Activated CD4-positive, alpha-beta memory T cell treated with anti-CD3 and anti-CD28 coated beads for 36 hours (primary cell): ENCODE data around the gene TELO2. TPM values are rescaled to one million over a fixed set of nuclear protein-coding genes. Genes with fewer than 3 reads are reported as not detected.

ENCODE experiments used
- CTCF ChIA-PET: fragments of 350-600 bp; sonication (Branson Sonifier 250); formaldehyde crosslinking; loops from one replicate; lab custom pipeline; 2021; ENCODE audit warnings: antibody characterized with exemption, inconsistent platforms; lab: Charles Lee
- POLR2A ChIA-PET: fragments of 350-600 bp; sonication (Branson Sonifier 250); formaldehyde crosslinking; loops from one replicate; lab custom pipeline; 2021; ENCODE audit warnings: antibody characterized with exemption; lab: Charles Lee
- DNase-seq: peaks from one replicate; pipeline ENCODE4 v3.0.0-alpha.2; 2020
- H3K27ac Mint-ChIP-seq: one replicate; pipeline ENCODE4 v1.8.0; 2021; ENCODE audit warnings: mixed read lengths
- H3K27me3 Mint-ChIP-seq: one replicate; pipeline ENCODE4 v1.8.0; 2021; ENCODE audit warnings: mixed read lengths
- H3K36me3 Mint-ChIP-seq: one replicate; pipeline ENCODE4 v1.8.0; 2021; ENCODE audit warnings: mixed read lengths
- H3K4me1 Mint-ChIP-seq: one replicate; pipeline ENCODE4 v1.8.0; 2021; ENCODE audit warnings: low read depth, mixed read lengths
- H3K4me3 Mint-ChIP-seq: one replicate; pipeline ENCODE4 v1.8.0; 2021; ENCODE audit warnings: mild to moderate bottlenecking, mixed read lengths
- H3K9me3 Mint-ChIP-seq: one replicate; pipeline ENCODE4 v1.8.0; 2021; ENCODE audit warnings: mixed read lengths
- intact Hi-C: fragments of 100-400 bp; cut with micrococcal nuclease; formaldehyde crosslinking; loops from one replicate; pipeline ENCODE4 v1.15.1; 2023
- total RNA-seq, 2 experiments: library from RNA; stranded (reverse); gene quantifications; one replicate each; pipeline ENCODE4 v1.2.3, GENCODE V29; 2021

Gene TELO2
- total RNA-seq, 2 experiments from 2014 or later: 62.6 to 63.2 TPM

DNA sequence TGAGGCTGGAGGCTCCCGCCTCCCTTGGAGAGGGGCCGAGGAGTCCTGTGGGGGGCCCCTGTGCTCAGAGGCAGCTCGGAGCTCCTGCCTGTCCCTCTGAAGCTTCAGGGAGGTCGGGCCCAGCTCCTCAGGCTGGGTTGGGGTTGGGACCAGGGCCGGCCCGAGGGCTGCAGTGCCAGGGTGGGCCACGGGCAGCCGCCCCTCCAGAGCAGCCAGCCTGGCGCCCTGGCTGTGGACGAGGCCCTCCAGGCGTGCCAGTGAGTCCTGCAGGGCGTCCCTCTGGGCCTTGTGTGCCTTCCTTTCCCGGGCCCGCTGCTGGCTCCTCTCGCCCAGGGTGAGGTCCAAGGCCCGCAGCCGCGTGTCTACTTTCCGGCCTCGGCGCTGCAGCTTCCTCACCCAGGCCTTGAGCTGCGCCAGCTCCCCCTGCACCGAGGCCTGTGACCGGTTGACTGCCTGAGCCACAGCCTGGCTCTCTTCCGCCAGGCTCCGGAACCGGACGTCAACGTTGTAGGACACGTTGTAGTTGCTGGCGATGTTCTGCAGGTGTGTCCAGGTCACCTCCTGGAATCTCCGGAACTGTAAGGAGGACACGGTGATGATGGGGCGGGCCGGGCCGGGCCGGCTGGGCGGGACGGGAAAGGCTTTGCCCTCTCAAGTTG lies 5.6 kb upstream of the TELO2 start:
- DNase-seq: no peak
- Mint-ChIP-seq H3K36me3 (no peaks in the 10 kb centered on the region), H3K4me3 (no peak overlapping the region), H3K27me3 (no peaks in the 10 kb centered on the region), H3K27ac (no peak overlapping the region), H3K4me1 (peaks cover 3% of the 10 kb centered on the region), H3K9me3 (no peaks in the 10 kb centered on the region)
- ChIA-PET POLR2A (no interaction called here), CTCF (no interaction called here)
- intact Hi-C loops: no loop called here

DNA sequence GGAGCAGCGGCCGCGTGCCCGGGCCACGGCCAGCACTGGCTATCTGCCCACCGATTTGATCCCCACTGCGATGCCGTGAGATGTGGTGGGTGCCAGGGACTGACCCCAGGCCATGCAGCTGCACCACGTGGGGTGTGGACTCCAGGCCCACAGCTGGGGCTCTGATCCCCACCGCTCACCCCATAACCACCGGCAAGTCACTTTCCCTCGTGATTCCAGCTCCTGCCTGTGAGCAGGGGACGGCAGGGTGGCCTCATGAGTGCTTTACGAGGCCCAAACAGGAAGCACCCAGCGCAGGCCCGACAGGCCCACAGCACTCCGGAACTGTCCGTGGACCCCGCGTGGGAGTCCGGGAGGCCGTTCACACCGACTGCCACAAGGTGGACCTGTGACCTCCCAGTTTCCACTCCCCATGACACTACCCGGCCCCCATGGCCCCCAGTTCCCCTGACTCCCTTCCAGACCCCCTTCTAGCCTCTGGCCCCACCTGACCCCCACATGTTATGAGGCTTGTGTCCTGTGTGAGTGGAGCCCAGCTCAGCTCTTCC lies 5.0 kb upstream of the TELO2 start:
- POLR2A ChIA-PET: no interaction called here
- Mint-ChIP-seq H3K27ac (no peak overlapping the region), H3K27me3 (no peaks in the 10 kb centered on the region), H3K36me3 (no peaks in the 10 kb centered on the region), H3K9me3 (no peaks in the 10 kb centered on the region), H3K4me1 (peaks cover 8% of the 10 kb centered on the region), H3K4me3 (no peak overlapping the region)
- CTCF ChIA-PET: no interaction called here
- intact Hi-C loops: no loop called here
- DNase-seq: no peak

DNA sequence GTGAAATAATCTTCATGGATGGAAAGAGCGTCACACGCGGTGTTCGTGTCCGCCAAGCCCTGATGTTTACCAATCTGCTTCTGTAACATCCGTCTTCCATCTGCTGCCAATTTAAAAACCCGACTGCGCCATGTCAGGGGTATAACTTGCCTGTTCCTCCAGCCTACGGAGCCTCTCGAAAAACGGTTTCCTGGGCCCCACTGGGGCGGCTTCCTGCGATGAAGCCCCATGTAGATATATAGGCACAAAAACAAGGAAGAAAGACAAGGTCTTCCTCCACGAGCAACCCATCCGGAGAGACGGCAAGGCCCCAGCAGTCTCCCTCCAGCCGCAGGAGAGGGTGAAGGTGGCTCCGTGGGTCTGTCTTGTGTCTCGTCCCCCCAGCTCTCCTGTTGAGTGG lies 4.5 kb upstream of the TELO2 start, which contains the start of gene PTX4:
Gene PTX4 (minus strand): TSS at position 326 of the 400 bp plus-strand sequence. CDS start 35 bp downstream, at position 291.
- DNase-seq: no peak
- Mint-ChIP-seq H3K4me3 (no peak within 1 kb of the TSS), H3K36me3 (no peaks in the 10 kb centered on the region), H3K4me1 (peaks cover 8% of the 10 kb centered on the region), H3K9me3 (no peaks in the 10 kb centered on the region), H3K27me3 (no peaks in the 10 kb centered on the region), H3K27ac (no peak within 1 kb of the TSS)
- CTCF ChIA-PET: no interaction called here
- POLR2A ChIA-PET: no interaction called here
- intact Hi-C loops: no loop called here

DNA sequence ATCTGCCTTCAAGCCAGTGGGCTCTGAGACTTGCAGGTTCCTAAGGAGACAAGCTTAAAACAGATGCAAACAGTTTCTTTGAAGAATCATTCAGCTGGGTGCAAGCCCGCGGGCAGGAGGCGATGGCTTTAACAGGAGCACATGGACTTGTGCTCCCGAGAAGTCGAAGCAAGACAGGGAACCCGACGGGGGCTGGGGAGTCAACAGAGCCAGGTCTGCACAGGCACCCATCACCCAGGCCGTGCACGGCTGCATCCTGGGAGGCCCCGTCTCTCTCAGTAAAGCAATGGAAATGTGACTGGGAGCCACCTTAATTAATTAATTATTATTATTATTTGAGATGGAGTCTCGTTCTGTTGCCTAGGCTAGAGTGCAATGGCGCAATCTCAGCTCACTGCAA lies 4.1 kb upstream of the TELO2 start:
- POLR2A ChIA-PET: no interaction called here
- DNase-seq: no peak
- intact Hi-C loops: no loop called here
- no peaks in the 10 kb centered on the region for H3K36me3 Mint-ChIP-seq
- H3K27me3 Mint-ChIP-seq: no peaks in the 10 kb centered on the region
- no peaks in the 10 kb centered on the region for H3K9me3 Mint-ChIP-seq
- H3K4me3 Mint-ChIP-seq: no peak overlapping the region
- peaks cover 10% of the 10 kb centered on the region for H3K4me1 Mint-ChIP-seq
- no peak overlapping the region for H3K27ac Mint-ChIP-seq
- CTCF ChIA-PET: no interaction called here

DNA sequence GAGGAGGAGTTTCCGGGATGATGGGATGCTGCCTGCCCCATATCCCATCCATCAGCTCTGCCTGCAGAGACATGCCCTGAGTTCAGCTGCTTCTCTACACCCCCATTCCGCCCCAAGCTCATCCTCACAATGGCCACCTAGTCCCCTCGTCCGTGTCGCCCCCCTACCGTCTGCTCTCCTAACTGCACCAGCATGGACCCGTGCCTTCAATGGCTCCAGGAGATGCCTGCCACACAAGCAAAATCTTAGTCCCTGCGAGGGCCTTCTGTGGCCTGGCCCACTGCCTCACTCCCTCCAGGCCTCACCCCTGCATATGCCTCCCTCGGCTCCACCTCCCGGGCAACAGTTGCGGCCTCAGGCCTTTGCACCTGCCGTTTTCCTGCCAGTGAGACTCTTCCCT lies 1.8 kb upstream of the TELO2 start:
- H3K27me3 Mint-ChIP-seq: no peaks in the 10 kb centered on the region
- H3K4me3 Mint-ChIP-seq: no peak overlapping the region
- H3K27ac Mint-ChIP-seq: no peak overlapping the region
- ChIA-PET POLR2A (interaction anchor here (1.1 kb wide), 1 partner anchor 16 kb away, joined by 3 read pairs; no protein-coding TSS in a partner anchor), CTCF (no interaction called here)
- peaks cover 15% of the 10 kb centered on the region for H3K4me1 Mint-ChIP-seq
- no peak for DNase-seq
- intact Hi-C loops: loop anchor here (5.0 kb wide), 1 partner anchor 41 kb away; the partner anchor contains the start of gene TMEM204
- no peaks in the 10 kb centered on the region for H3K9me3 Mint-ChIP-seq
- peaks cover 11% of the 10 kb centered on the region for H3K36me3 Mint-ChIP-seq

GRCh38 chr16:1492082-1492922 lies 858 bp upstream of the TELO2 start:
- Mint-ChIP-seq H3K27me3 (no peaks in the 10 kb centered on the region), H3K4me1 (peaks cover 15% of the 10 kb centered on the region), H3K4me3 (peak overlapping the region; percentile 87), H3K36me3 (peaks cover 18% of the 10 kb centered on the region), H3K27ac (peak overlapping the region; percentile 93), H3K9me3 (no peaks in the 10 kb centered on the region)
- ChIA-PET POLR2A (interaction anchor here (0.8 to 2.6 kb wide), 5 partner anchors 17 to 214 kb away, joined by 3 to 14 read pairs (median 3); partner anchors contain the start of genes MAPK8IP3 and UQCC4), CTCF (no interaction called here)
- intact Hi-C loops: loop anchor here (5.0 kb wide), 1 partner anchor 40 kb away; the partner anchor contains the start of gene TMEM204
- no peak for DNase-seq

DNA sequence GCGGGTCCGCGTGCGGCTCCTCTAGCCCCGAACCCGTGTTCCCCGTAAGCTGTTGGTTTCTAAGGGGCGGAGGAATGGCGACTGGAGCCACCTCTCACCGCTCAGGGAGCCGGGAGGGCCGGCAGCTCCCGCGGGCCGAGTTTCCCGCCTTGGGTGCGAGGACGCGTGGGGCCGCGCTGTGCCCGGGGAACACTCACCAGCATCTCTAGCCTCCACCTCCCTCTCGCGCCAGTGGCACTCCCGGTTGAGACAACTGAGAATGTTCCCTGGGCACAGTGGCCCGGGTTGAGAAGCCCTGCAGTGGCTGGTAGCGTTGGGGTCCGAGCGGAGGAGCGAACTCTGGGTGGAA lies 560 bp downstream of the TELO2 start:
- peaks cover 15% of the 10 kb centered on the region for H3K4me1 Mint-ChIP-seq
- CTCF ChIA-PET: interaction anchor here (0.7 to 1.8 kb wide), 2 partner anchors 40 to 130 kb away, joined by 3 to 6 read pairs; partner anchors contain the start of gene TMEM204

GRCh38 chr16:1494129-1494640 lies 1.0 kb downstream of the TELO2 start:
- POLR2A ChIA-PET: interaction anchor here (2.6 kb wide), 1 partner anchor 74 kb away, joined by 14 read pairs; the partner anchor contains the start of gene UQCC4
- H3K36me3 Mint-ChIP-seq: peaks cover 21% of the 10 kb centered on the region

More for the DNA sequence above, 560 bp downstream of the TELO2 start:
- intact Hi-C loops: loop anchor here (1.0 to 5.0 kb wide), 2 partner anchors 39 to 73 kb away; partner anchors contain the start of genes TMEM204 and UQCC4
- DNase-seq: peak; percentile 33
- peak overlapping the region; percentile 87 for H3K4me3 Mint-ChIP-seq
- no peaks in the 10 kb centered on the region for H3K9me3 Mint-ChIP-seq
- POLR2A ChIA-PET: interaction anchor here (2.6 kb wide), 1 partner anchor 73 kb away, joined by 14 read pairs; the partner anchor contains the start of gene UQCC4
- peak overlapping the region; percentile 62 for H3K27ac Mint-ChIP-seq
- peaks cover 21% of the 10 kb centered on the region for H3K36me3 Mint-ChIP-seq
- H3K27me3 Mint-ChIP-seq: no peaks in the 10 kb centered on the region

DNA sequence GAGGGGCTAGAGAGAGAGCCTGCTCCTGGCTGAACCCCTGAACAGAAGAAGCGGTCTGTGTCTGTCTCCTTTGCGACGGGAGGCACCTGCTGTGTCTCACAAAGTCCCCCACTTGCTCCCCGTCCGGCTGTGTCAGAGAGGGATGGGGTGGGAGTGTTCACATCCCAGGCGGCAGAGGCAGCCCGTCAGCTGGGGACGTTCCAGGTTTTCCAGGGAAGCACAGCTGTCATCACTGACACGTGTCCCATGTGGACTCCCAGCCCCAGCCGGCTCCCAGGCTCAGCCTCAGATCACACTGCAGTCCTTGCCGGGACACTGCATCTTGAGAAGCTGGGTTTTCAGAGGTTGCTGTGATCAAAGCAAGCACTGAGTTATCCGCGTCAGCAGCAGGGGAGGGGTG lies 1.6 kb downstream of the TELO2 start:
- no peaks in the 10 kb centered on the region for H3K9me3 Mint-ChIP-seq
- H3K27me3 Mint-ChIP-seq: no peaks in the 10 kb centered on the region
- ChIA-PET POLR2A (no interaction called here), CTCF (interaction anchor here (0.6 to 1.8 kb wide), 2 partner anchors 131 to 212 kb away, joined by 3 to 6 read pairs; no protein-coding TSS in a partner anchor)
- H3K27ac Mint-ChIP-seq: no peak overlapping the region
- H3K4me3 Mint-ChIP-seq: peak overlapping the region; percentile 87
- peaks cover 21% of the 10 kb centered on the region for H3K36me3 Mint-ChIP-seq
- peaks cover 15% of the 10 kb centered on the region for H3K4me1 Mint-ChIP-seq
- intact Hi-C loops: loop anchor here (5.0 kb wide), 1 partner anchor 38 kb away; the partner anchor contains the start of gene TMEM204
- DNase-seq: no peak

More at GRCh38 chr16:1494129-1494640, 1.0 kb downstream of the TELO2 start:
- intact Hi-C loops: loop anchor here (5.0 kb wide), 1 partner anchor 38 kb away; the partner anchor contains the start of gene TMEM204
- CTCF ChIA-PET: interaction anchor here (1.8 kb wide), 1 partner anchor 131 kb away, joined by 6 read pairs; no protein-coding TSS in a partner anchor
- Mint-ChIP-seq H3K27ac (peak overlapping the region; percentile 62), H3K4me3 (peak overlapping the region; percentile 87), H3K4me1 (peaks cover 15% of the 10 kb centered on the region), H3K27me3 (no peaks in the 10 kb centered on the region), H3K9me3 (no peaks in the 10 kb centered on the region)
- peak; percentile 24 for DNase-seq

DNA sequence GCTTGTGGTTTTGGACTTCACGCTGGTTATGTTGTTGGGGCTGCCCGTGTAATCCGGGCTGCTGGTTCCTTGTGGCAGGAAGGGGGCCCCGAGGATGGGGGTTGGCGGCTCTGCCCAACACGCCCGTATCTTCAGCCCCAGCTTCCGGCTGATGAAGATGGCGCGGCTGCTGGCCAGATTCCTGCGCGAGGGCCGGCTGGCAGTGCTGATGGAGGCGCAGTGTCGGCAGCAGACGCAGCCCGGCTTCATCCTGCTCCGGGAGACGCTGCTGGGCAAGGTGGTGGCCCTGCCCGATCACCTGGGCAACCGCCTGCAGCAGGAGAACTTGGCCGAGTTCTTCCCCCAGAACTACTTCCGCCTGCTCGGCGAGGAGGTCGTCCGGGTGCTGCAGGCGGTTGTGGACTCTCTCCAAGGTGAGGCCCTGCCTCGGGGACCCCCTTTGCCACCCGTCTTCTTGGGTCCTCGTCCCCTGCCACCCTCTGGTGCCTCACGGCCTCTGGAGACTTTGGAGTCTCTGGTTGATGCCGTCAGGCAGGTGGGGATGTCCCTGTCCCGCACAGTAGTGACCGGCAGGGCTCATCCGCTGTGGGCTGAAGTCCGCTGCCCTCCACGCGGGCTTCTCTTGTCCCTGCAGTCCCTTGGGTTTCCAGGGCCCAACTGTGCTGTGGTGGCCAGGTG lies 2.2 kb downstream of the TELO2 start:
- ChIA-PET POLR2A (no interaction called here), CTCF (interaction anchor here (0.6 kb wide), 1 partner anchor 211 kb away, joined by 3 read pairs; no protein-coding TSS in a partner anchor)
- peaks cover 15% of the 10 kb centered on the region for H3K4me1 Mint-ChIP-seq
- no peak overlapping the region for H3K27ac Mint-ChIP-seq
- H3K4me3 Mint-ChIP-seq: no peak overlapping the region
- DNase-seq: no peak
- no peaks in the 10 kb centered on the region for H3K27me3 Mint-ChIP-seq
- no peaks in the 10 kb centered on the region for H3K9me3 Mint-ChIP-seq
- H3K36me3 Mint-ChIP-seq: peaks cover 21% of the 10 kb centered on the region
- intact Hi-C loops: no loop called here

- no peak for DNase-seq
- Mint-ChIP-seq H3K9me3 (no peaks in the 10 kb centered on the region), H3K36me3 (peaks cover 21% of the 10 kb centered on the region), H3K27me3 (no peaks in the 10 kb centered on the region), H3K4me1 (peaks cover 15% of the 10 kb centered on the region), H3K27ac (no peak overlapping the region), H3K4me3 (no peak overlapping the region)
- intact Hi-C loops: loop anchor here (2.0 kb wide), 1 partner anchor 15 kb away; no protein-coding TSS in a partner anchor
- POLR2A ChIA-PET: no interaction called here
- CTCF ChIA-PET: no interaction called here
These were observed 2.7 kb downstream of the TELO2 start for GRCh38 chr16:1495889-1496262.
